Karpas-422 (cell line): ENCODE results near the gene SNUPN. TPM values are rescaled to one million over a fixed set of nuclear protein-coding genes. Genes with fewer than 3 reads are reported as not detected.
A peak's percentile ranks its signal among the peaks of the same experiment; 100 is the strongest.
"Not testable (repeated sequence)": the region's sequence is repeated elsewhere in the genome, so short reads cannot be mapped to it uniquely, and the experiment has no call there.

Source experiments
- DNase-seq: peaks from one replicate; pipeline ENCODE4 v3.0.0-alpha.2; 2015
- H2AFZ ChIP-seq: fragments of 200-600 bp; sonication (generic); 2 replicates; pipeline ENCODE4 v1.6.1; 2014; ENCODE audit warnings: antibody characterized with exemption, low read length, mixed read lengths
- H3K27ac ChIP-seq: fragments of 200-600 bp; sonication (generic); 2 replicates; pipeline ENCODE4 v1.5.1; 2014; ENCODE audit warnings: mild to moderate bottlenecking, low read length, moderate library complexity
- H3K27me3 ChIP-seq: fragments of 200-600 bp; sonication (generic); 2 replicates; pipeline ENCODE4 v1.6.1; 2014; ENCODE audit warnings: low read length, mixed read lengths
- H3K36me3 ChIP-seq: fragments of 200-600 bp; sonication (generic); 2 replicates; pipeline ENCODE4 v1.6.1; 2014; ENCODE audit warnings: low read length, mixed read lengths; ENCODE audit not compliant: insufficient read depth
- H3K4me1 ChIP-seq: fragments of 200-600 bp; sonication (generic); 2 replicates; pipeline ENCODE4 v1.6.1; 2014; ENCODE audit warnings: mild to moderate bottlenecking, low read length, mixed read lengths
- H3K4me2 ChIP-seq: fragments of 200-600 bp; sonication (generic); 2 replicates; pipeline ENCODE4 v1.6.1; 2014; ENCODE audit warnings: low read length, low read depth, mild to moderate bottlenecking; ENCODE audit not compliant: poor library complexity, severe bottlenecking
- H3K4me3 ChIP-seq: fragments of 200-600 bp; sonication (generic); 2 replicates; pipeline ENCODE4 v1.5.1; 2014; ENCODE audit warnings: mild to moderate bottlenecking, antibody characterized with exemption, low read length, mixed read lengths
- H3K79me2 ChIP-seq: fragments of 200-600 bp; sonication (generic); 2 replicates; pipeline ENCODE4 v1.6.1; 2014; ENCODE audit warnings: mild to moderate bottlenecking, low read length, mixed read lengths
- H3K9ac ChIP-seq: fragments of 200-600 bp; sonication (generic); 2 replicates; pipeline ENCODE4 v1.6.0; 2014; ENCODE audit warnings: low read length
- H3K9me2 ChIP-seq: fragments of 200-600 bp; sonication (generic), shearing (Covaris generic); replicated peaks from 2 replicates; pipeline ENCODE4 v1.6.0; 2014; ENCODE audit warnings: mild to moderate bottlenecking, low read length, moderate library complexity; ENCODE audit not compliant: insufficient read depth
- H3K9me3 ChIP-seq: fragments of 300-700, 200-600 bp; sonication (generic); 2 replicates; pipeline ENCODE4 v1.6.1; 2014; ENCODE audit warnings: low read length, mixed read lengths
- H4K20me1 ChIP-seq: fragments of 200-600 bp; sonication (generic); 2 replicates; pipeline ENCODE4 v1.6.1; 2014; ENCODE audit warnings: mild to moderate bottlenecking, antibody characterized with exemption, low read length, low read depth; ENCODE audit not compliant: insufficient read depth
- total RNA-seq: library from RNA; depleted of rRNA; stranded (reverse); fragments of >200 nt; shearing (Covaris generic); gene quantifications from 2 replicates; pipeline ENCODE4 v1.2.3, GENCODE V29; 2014; ENCODE audit warnings: low replicate concordance

SNUPN gene
- total RNA-seq, 1 experiment from 2014 or later, result 18.9 TPM

DNA sequence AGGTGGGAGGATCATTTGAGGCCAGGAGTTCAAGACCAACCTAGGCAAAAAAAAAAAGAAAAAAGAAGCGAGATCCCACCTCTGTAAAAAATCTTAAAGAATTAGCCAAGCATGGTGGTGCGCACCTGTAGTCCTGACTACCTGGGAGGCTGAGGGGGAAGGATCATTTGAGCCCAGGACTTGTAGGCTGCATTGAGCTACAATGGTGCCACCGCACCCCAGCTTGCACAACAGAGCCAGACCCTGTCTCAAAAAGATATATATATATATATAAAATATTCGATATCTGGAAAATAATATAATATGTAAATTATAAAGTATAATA is 15.6 kb upstream of the SNUPN start:
- Histone ChIP-seq H3K79me2 (peaks cover 24% of the 10 kb centered on the region), H4K20me1 (peaks cover 21% of the 10 kb centered on the region), H3K4me3 (peak overlapping the region; percentile 92), H3K9me2 (no peaks in the 10 kb centered on the region), H3K9me3 (no peaks in the 10 kb centered on the region), H2AFZ (no peak overlapping the region), H3K27ac (peak overlapping the region; percentile 86), H3K36me3 (no peaks in the 10 kb centered on the region), H3K9ac (peak overlapping the region; percentile 94), H3K27me3 (no peaks in the 10 kb centered on the region), H3K4me1 (peaks cover 37% of the 10 kb centered on the region), H3K4me2 (peak overlapping the region; percentile 92)
- DNase-seq, result peak; percentile 56

DNA sequence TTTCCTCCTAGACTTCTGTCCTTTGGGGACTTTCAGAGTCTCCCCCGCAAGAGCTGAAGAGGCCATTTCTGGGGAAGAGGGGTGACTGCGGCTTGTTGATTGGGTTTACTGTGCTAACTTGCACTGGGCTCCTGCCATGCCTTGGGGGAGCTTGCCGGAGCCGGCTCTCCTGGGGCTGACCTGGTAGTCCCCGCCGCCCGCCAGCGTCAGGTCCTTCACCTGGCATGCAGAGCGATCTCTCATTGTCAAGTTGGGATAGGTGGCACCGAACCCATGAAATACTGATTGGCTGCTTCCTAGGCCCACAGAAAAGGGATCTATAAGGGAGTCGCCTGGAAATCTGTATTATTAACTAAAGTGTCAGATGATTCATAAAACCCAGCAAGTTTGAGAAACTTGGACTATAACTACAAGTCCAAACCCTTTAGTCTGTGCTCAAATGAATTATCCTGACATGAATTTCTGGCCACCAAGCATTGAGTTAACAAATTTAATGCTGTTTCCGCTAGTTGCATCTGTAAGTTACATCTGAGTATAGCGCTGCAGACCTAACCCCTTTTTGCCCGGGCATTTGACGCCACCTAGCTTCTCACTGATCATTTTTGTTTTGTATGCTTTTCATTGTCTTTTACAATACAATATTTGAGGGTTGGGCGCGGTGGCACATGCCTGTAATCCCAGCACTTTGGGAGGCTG is 15.1 kb upstream of the SNUPN start:
- Histone ChIP-seq H2AFZ (peak overlapping the region; percentile 47; the same call in 1 of the 2 replicates), H3K79me2 (peaks cover 24% of the 10 kb centered on the region), H3K36me3 (no peaks in the 10 kb centered on the region), H4K20me1 (peaks cover 21% of the 10 kb centered on the region), H3K9ac (peak overlapping the region; percentile 94), H3K9me2 (no peaks in the 10 kb centered on the region), H3K27ac (peak overlapping the region; percentile 86), H3K4me2 (peak overlapping the region; percentile 92), H3K4me3 (peak overlapping the region; percentile 92), H3K9me3 (no peaks in the 10 kb centered on the region), H3K27me3 (no peaks in the 10 kb centered on the region), H3K4me1 (peaks cover 35% of the 10 kb centered on the region)
- DNase-seq, result peak; percentile 86

GRCh38 chr15:75639709-75640482 is 14.4 kb upstream of the SNUPN start, which contains the start of gene IMP3:
Gene IMP3 (minus strand): TSS chr15:75640224. CDS start chr15:75640168, 56 bp downstream.
- Histone ChIP-seq H4K20me1 (peaks cover 21% of the 10 kb centered on the region), H3K9ac (peak within 1 kb of the TSS; percentile 94), H3K27ac (peak within 1 kb of the TSS; percentile 86), H3K79me2 (peaks cover 24% of the 10 kb centered on the region), H2AFZ (peak within 1 kb of the TSS; percentile 49; the same call in 1 of the 2 replicates), H3K27me3 (no peaks in the 10 kb centered on the region), H3K4me3 (peak within 1 kb of the TSS; percentile 92), H3K9me3 (no peaks in the 10 kb centered on the region), H3K4me1 (peaks cover 35% of the 10 kb centered on the region), H3K36me3 (no peaks in the 10 kb centered on the region), H3K4me2 (peak within 1 kb of the TSS; percentile 92), H3K9me2 (no peaks in the 10 kb centered on the region)
- DNase-seq, result peak; percentile 99

DNA sequence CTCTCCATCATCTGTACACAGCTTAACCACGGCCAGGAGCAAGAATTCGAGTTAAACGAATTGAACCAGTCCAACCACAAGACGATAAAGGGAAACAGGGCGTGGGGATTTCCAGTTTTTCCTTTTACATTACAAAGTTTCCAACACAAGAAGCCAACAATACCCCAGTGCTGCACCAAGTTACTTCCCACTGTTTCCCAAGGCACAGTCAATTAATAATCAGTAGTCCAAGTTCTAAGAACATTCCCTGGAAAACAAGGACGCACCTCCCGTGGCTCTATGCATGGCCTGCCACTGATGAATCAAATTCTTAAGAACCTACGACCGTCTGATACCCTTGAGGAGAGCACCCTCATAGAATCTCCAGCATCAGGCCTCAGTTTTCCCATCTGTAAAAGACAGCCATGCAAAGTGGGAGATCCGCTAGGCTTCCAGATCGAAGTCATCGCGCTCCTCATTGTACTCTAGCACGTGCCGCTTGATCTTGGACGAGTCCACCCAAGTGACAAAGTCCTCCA is 13.7 kb upstream of the SNUPN start:
- no peak for DNase-seq

GRCh38 chr15:75637245-75638009 is 11.9 kb upstream of the SNUPN start:
- H3K4me3 ChIP-seq, result no peak overlapping the region
- no peaks in the 10 kb centered on the region for H3K36me3 ChIP-seq
- H3K4me2 ChIP-seq, result peak overlapping the region; percentile 92
- H4K20me1 ChIP-seq, result peaks cover 21% of the 10 kb centered on the region
- no peak overlapping the region for H2AFZ ChIP-seq
- H3K27ac ChIP-seq, result no peak overlapping the region
- no peaks in the 10 kb centered on the region for H3K27me3 ChIP-seq
- H3K9ac ChIP-seq, result no peak overlapping the region
- DNase-seq, result no peak
- peaks cover 24% of the 10 kb centered on the region for H3K79me2 ChIP-seq
- H3K4me1 ChIP-seq, result peaks cover 38% of the 10 kb centered on the region
- no peaks in the 10 kb centered on the region for H3K9me2 ChIP-seq
- no peaks in the 10 kb centered on the region for H3K9me3 ChIP-seq

More for the DNA sequence above, 13.7 kb upstream of the SNUPN start:
- peaks cover 21% of the 10 kb centered on the region for H4K20me1 ChIP-seq
- no peak overlapping the region for H2AFZ ChIP-seq
- peak overlapping the region; percentile 92 for H3K4me2 ChIP-seq
- peak overlapping the region; percentile 67 for H3K27ac ChIP-seq
- peak overlapping the region; percentile 92 for H3K4me3 ChIP-seq
- no peaks in the 10 kb centered on the region for H3K36me3 ChIP-seq
- peak overlapping the region; percentile 94 for H3K9ac ChIP-seq
- H3K79me2 ChIP-seq, result peaks cover 24% of the 10 kb centered on the region
- no peaks in the 10 kb centered on the region for H3K9me3 ChIP-seq
- no peaks in the 10 kb centered on the region for H3K27me3 ChIP-seq
- peaks cover 38% of the 10 kb centered on the region for H3K4me1 ChIP-seq
- no peaks in the 10 kb centered on the region for H3K9me2 ChIP-seq

GRCh38 chr15:75636026-75636425 is 10.5 kb upstream of the SNUPN start:
- no peak overlapping the region for H2AFZ ChIP-seq
- H3K9me3 ChIP-seq, result no peaks in the 10 kb centered on the region
- H3K79me2 ChIP-seq, result peaks cover 24% of the 10 kb centered on the region
- no peak overlapping the region for H3K27ac ChIP-seq
- H3K4me3 ChIP-seq, result no peak overlapping the region
- DNase-seq, result no peak
- no peak overlapping the region for H3K9ac ChIP-seq
- no peaks in the 10 kb centered on the region for H3K27me3 ChIP-seq
- H3K4me2 ChIP-seq, result no peak overlapping the region
- H3K9me2 ChIP-seq, result no peaks in the 10 kb centered on the region
- peaks cover 21% of the 10 kb centered on the region for H4K20me1 ChIP-seq
- H3K4me1 ChIP-seq, result peaks cover 31% of the 10 kb centered on the region
- H3K36me3 ChIP-seq, result no peaks in the 10 kb centered on the region

DNA sequence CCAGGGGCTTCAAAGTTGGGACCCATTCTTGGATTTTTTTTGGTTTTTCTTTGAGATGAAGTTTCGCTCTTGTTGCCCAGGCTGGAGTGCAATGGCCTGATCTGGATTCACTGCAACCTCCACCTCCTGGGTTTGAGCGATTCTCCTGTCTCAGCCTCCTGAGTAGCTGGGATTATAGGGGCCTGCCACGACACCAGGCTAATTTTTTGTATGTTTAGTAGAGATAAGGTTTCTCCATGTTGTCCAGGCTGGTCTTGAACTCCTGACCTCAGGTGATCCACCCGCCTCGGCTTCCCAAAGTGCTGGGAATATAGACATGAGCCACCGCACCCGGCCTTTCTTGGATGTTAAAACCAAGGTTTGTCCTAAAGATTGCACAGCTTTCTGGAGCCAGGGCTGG is 8.4 kb upstream of the SNUPN start:
- H2AFZ ChIP-seq, H3K9me3 ChIP-seq, DNase-seq, H3K4me2 ChIP-seq, H3K9ac ChIP-seq, H3K27ac ChIP-seq, H3K36me3 ChIP-seq, H3K9me2 ChIP-seq, H3K4me3 ChIP-seq, H3K27me3 ChIP-seq: not testable (repeated sequence)
- H3K79me2 ChIP-seq, result peaks cover 14% of the 10 kb centered on the region
- peaks cover 14% of the 10 kb centered on the region for H4K20me1 ChIP-seq
- H3K4me1 ChIP-seq, result peaks cover 17% of the 10 kb centered on the region
